ENCODE measurements around the gene ZNF853.

- TF ChIP-seq CTCF (IDR thresholded peaks at IDR 0.05) = no peak
- TF ChIP-seq POLR2A (IDR thresholded peaks at IDR 0.05) = no peak
These were observed 37.1 kb downstream of the ZNF853 start for GRCh38 chr7:6652446-6653011.
